HG03442 (cell line): Measurements from ENCODE around the gene ELP5.

Source experiments
- ATAC-seq: cut with Tn5 transposase; IDR thresholded peaks from one replicate; pipeline ENCODE4 v1.9.1; 2021; ENCODE audit warnings: mild to moderate bottlenecking, moderate library complexity; ENCODE audit not compliant: unreplicated experiment

ELP5 gene

DNA sequence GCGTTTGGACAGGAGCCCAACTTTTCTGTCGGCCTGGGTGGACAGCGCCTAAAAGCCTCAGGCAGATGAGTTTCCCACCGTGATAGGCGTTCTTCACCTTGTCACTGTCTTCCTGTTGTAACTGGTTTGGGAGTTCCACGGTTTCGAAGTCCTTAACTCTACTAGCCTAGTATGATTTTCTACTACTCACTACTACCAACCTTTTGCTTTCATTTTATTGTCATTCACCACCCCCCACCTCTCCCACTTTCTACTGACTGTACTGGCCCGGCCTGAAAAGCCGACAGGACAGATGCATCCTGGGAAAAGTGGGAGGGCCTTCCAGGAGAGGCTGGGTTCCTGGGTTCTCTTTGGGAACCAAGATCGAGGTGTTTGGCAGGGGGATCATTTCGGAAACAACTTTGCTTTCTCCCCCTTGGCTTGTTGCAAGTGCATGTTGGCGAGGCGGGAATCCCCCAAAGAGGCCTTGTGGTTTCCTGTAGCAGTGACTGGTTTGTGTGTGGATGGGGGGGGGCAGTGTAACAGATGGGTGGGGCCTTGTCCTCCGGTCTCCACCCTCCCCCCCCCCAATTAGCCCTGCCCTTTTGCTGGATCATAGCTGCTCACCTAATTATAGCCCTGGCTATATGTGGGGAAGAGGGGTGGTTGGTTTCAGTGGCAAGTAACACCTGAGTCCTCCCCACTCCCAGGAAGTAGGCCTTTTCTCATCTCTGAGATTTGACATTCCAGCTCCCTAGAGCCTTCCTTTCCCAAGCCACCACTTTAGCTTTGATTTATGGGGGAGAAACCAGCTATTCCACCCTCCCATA, 56.8 kb downstream of the ELP5 start:
- ATAC-seq, result no peak
